Testis (tissue), 2 donors: ENCODE results near the gene BTBD10.

Experiments
- CTCF ChIP-seq, 3 experiments: fragments of 450-650 bp in 2 of 3; fragments of 200-600 bp in 1 of 3; sonication (generic) in 1 of 3; IDR thresholded peaks; one replicate each; pipeline ENCODE4 v1.5.1; 2016 to 2019; ENCODE audit warnings: antibody characterized with exemption in 3 of 3, mild to moderate bottlenecking in 2 of 3, moderate library complexity in 1 of 3
- POLR2A ChIP-seq: fragments of 450-650 bp; IDR thresholded peaks from one replicate; pipeline ENCODE4 v1.6.1; 2017; ENCODE audit warnings: antibody characterized with exemption, mild to moderate bottlenecking, moderate library complexity

- TF ChIP-seq CTCF (IDR thresholded peaks at IDR 0.05) = no peak
- no peak for TF ChIP-seq POLR2A
Observed at GRCh38 chr11:13376838-13377237, 86.2 kb downstream of the BTBD10 start.
